ENCODE data around the gene SULT6B1.

The SULT6B1 gene

DNA sequence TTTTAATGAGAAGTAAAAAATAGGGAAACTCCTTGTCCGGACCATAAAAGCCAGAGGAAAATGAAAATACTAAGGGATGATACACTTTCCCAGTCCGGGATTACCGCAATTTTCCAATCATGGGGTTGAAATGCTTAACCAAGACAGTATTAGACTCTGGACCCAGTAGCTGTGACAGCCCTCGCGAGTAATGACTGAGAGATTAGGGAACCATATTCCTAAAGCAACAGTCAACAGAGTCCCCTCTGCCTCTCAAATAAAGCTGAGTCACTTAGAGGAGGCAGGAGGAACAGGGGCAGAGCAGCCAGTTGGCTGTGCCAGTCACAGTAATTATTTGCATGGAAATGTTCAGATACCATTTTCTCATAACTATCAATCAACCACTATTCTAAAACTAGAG lies 69.3 kb downstream of the SULT6B1 start:
- H4K20me1 ChIP-seq (ENCODE audit: insufficient read depth, low read length) = peaks cover 9% of the 10 kb centered on the region; the same call in 1 of the 2 replicates
- H3K36me3 ChIP-seq (ENCODE audit: insufficient read depth, low read length) = peaks cover 71% of the 10 kb centered on the region
- ATAC-seq (ENCODE audit: insufficient read depth, low read depth) (no peak), DNase-seq (no peak)
- no peak overlapping the region for H3K9ac ChIP-seq (ENCODE audit: low read depth, low read length)
- H3K27me3 ChIP-seq (ENCODE audit: insufficient read depth, low read length, poor library complexity) = no peaks in the 10 kb centered on the region
- no peak overlapping the region for H2AFZ ChIP-seq (ENCODE audit: low read depth, low read length)
- H3K4me1 ChIP-seq (ENCODE audit: insufficient read depth, low read length) = no peaks in the 10 kb centered on the region
- no peaks in the 10 kb centered on the region for H3K9me3 ChIP-seq (ENCODE audit: insufficient read depth, low read length, severe bottlenecking)
- no peak overlapping the region for H3K4me2 ChIP-seq (ENCODE audit: insufficient read depth, low read length)
- peaks cover 4% of the 10 kb centered on the region; the same call in 1 of the 2 replicates for H3K79me2 ChIP-seq (ENCODE audit: insufficient read depth, low read length)
- no peak overlapping the region for H3K4me3 ChIP-seq (ENCODE audit: low read depth in 1 of 2, low read length in 2 of 2)
- no peak overlapping the region for H3K27ac ChIP-seq (ENCODE audit: low read length)
- TF ChIP-seq CTCF (IDR thresholded peaks at IDR 0.05; ENCODE audit: borderline replicate concordance, extremely low read depth, low read length, poor library complexity, severe bottlenecking) (no peak), EZH2 (IDR thresholded peaks at IDR 0.05; ENCODE audit: borderline replicate concordance, low read depth, low read length, severe bottlenecking) (no peak)
